IPS-20b (cell line): ENCODE results near the gene NATD1.

Experiments
- H3K27ac ChIP-seq: one replicate; pipeline ENCODE4 v1.5.1; 2013; ENCODE audit warnings: low read length
- H3K27me3 ChIP-seq: 2 replicates; pipeline ENCODE4 v1.6.1; 2013; ENCODE audit warnings: mild to moderate bottlenecking, low read length, inconsistent platforms; ENCODE audit not compliant: insufficient read depth
- H3K36me3 ChIP-seq: 2 replicates; pipeline ENCODE4 v1.6.1; 2013; ENCODE audit warnings: low read depth, mild to moderate bottlenecking, inconsistent platforms, low read length, moderate library complexity; ENCODE audit not compliant: insufficient read depth
- H3K4me1 ChIP-seq: 2 replicates; pipeline ENCODE4 v1.6.1; 2013; ENCODE audit warnings: mild to moderate bottlenecking, control low read depth, inconsistent platforms, low read length, moderate library complexity; ENCODE audit not compliant: insufficient read depth
- H3K4me3 ChIP-seq: 2 replicates; pipeline ENCODE4 v1.5.1; 2013; ENCODE audit warnings: mild to moderate bottlenecking, low read length, inconsistent platforms
- H3K9ac ChIP-seq: 2 replicates; pipeline ENCODE4 v1.6.1; 2013; ENCODE audit warnings: low read depth, mild to moderate bottlenecking, inconsistent platforms, low read length, moderate library complexity
- H3K9me3 ChIP-seq: 2 replicates; pipeline ENCODE4 v1.6.1; 2013; ENCODE audit warnings: mild to moderate bottlenecking, low read depth, low read length, inconsistent platforms; ENCODE audit not compliant: insufficient read depth

NATD1 gene

DNA sequence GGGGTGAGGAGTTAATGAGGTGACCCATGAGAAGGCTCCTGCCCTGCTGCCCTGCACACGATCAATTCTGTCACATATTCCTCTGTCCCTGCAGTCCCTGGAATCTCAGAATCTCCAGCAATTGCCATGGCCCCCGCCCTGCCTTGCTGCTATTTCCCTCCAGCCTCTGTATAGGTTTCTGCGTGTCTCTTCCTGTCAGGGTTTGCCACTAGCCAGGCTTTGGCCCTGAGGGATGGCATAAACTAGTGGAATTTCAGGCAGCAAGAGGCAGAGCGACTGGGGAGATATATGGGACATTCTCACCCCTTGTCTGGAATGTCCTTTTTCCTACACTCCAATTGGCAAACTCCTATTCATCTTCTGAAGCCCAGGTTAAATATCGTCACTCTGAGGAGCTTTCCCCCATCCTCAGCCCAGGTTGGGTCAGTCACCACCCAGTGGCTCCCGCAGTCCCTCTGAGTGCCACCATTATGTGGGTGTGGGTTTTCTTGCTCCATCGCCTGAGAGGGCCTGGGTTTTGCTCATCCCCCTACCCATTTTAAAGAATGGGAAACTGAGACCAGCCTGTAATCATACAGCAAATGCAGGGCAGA lies 15.5 kb upstream of the NATD1 start:
- Histone ChIP-seq H3K27ac (no peak overlapping the region), H3K9me3 (no peaks in the 10 kb centered on the region), H3K36me3 (no peaks in the 10 kb centered on the region), H3K4me3 (no peak overlapping the region), H3K27me3 (no peaks in the 10 kb centered on the region), H3K4me1 (no peaks in the 10 kb centered on the region), H3K9ac (no peak overlapping the region)

DNA sequence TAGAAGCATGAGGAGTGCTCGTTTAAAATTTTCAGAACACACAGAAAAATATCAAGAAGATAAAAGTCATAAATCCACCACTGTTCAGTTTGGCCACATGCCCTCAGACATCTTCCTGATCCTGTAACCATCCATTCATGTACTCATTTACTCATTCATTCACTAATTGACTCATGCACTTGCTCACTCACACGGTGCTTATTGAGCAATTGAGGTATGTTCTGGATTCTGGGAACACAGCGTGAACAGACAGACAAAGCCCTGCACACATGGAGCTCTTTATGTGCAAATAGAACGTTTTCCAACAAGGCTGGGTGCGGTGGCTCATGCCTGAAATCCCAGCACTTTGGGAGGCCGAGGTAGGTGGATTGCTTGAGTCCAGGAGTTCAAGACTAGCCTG lies 10.2 kb upstream of the NATD1 start:
- Histone ChIP-seq H3K4me1 (no peaks in the 10 kb centered on the region), H3K36me3 (no peaks in the 10 kb centered on the region), H3K27me3 (no peaks in the 10 kb centered on the region), H3K9me3 (no peaks in the 10 kb centered on the region), H3K27ac (no peak overlapping the region), H3K4me3 (no peak overlapping the region), H3K9ac (no peak overlapping the region)

DNA sequence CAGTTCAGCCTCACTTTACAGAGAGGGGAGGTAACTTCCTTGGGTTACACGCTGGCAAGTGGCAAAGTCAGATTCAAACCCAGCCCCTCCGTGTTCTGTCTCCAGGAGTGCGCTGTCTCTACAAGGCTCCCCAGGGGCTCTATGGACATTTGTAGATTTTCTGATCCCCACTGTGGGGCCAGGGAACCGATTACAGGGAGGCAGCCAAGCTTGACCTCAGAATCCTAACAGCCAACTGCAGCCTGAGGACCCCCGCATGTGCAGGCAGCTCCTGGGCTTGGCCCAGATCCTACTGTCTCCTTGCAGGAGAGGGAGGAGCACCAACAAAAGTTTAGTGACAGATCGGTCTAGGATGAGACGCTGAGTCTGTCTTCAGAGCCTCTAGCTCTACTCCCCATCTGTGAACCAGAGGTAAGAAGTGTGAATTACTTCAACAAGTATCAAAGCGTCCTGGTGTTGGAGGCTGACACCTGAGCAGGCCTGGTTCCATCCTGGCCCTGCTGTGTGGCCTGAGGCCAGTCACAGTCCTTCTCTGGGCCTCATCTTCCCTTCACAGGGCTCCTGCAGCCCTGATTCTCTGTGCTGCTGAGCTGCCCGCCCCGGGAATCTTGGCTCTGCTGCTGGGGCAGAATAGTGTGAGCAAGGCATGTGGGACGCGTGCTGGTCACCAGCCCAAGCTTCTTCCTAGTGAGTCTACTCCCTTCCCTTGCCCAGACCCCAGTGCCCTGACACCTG lies 9.2 kb upstream of the NATD1 start:
- H3K36me3 ChIP-seq, result no peaks in the 10 kb centered on the region

DNA sequence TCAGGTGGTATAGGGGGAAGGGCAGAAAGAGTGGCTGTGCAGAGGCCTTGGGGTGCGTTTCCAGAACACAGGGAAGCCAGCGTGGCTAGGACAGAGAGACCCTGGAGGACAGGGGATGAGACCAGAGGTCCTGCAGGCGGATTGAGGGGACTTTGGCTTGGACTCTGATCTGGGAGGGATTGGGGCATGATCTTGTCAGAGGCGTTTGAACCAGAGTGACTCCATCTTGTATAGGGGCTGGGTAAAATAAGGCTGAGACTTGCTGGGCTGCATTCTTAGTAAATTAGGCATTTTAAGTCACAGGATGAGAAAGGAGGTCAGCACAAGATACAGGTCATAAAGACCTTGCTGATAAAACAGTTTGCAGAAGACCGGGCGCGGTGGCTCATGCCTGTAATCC lies 5.4 kb upstream of the NATD1 start:
- no peaks in the 10 kb centered on the region for H3K36me3 ChIP-seq
- H3K9me3 ChIP-seq, result no peaks in the 10 kb centered on the region
- H3K9ac ChIP-seq, result no peak overlapping the region
- H3K27ac ChIP-seq, result no peak overlapping the region
- H3K27me3 ChIP-seq, result peaks cover 6% of the 10 kb centered on the region; the same call in 1 of the 2 replicates
- H3K4me3 ChIP-seq, result no peak overlapping the region
- H3K4me1 ChIP-seq, result no peaks in the 10 kb centered on the region; the same call in 1 of the 2 replicates

More for the DNA sequence above, 9.2 kb upstream of the NATD1 start:
- H3K9me3 ChIP-seq, result no peaks in the 10 kb centered on the region
- no peak overlapping the region for H3K9ac ChIP-seq
- no peaks in the 10 kb centered on the region for H3K27me3 ChIP-seq
- no peak overlapping the region for H3K4me3 ChIP-seq
- no peak overlapping the region for H3K27ac ChIP-seq
- no peaks in the 10 kb centered on the region for H3K4me1 ChIP-seq

DNA sequence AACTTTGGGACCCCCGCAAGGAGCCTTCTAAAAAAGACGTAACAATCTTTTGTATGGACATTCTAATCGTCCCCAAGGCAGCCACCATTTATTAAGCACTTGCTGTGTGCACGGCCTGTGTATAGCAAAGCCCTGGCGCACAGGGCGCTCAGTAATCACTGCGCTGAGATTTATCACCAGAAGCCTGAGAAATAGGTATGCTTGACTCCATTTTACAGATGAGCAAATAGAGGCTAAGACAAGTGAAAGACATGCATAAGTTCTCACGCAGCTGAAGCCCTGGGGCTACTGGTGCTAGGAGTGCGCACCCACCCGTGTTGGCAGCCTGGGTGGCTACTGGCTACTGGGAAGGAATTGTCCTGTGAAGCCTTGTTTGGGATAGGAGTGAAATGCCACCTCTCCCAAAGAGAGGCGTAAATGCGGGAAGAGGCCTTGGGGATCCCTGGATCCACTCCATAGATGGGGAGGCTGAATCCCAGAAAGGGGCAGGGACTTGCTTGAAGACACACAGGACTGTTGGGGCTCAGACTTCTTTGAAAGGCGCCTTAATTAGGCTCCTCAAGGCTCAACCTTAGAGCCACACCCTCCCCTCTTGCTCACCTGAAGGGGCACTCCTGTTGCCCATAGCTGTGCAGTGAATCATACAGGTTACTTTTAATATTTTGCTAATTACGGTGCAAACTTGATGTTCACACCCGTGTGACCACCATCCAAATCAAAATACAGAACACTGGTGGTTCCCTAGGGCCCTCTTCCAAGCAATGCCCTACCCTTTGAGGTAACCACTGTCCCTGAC lies 634 bp upstream of the NATD1 start:
- Histone ChIP-seq H3K36me3 (no peaks in the 10 kb centered on the region), H3K9me3 (no peaks in the 10 kb centered on the region), H3K27me3 (peaks cover 15% of the 10 kb centered on the region; the same call in 1 of the 2 replicates), H3K4me3 (peak overlapping the region; percentile 72), H3K9ac (peak overlapping the region; percentile 27; the same call in 1 of the 2 replicates), H3K4me1 (no peaks in the 10 kb centered on the region; the same call in 1 of the 2 replicates), H3K27ac (no peak overlapping the region)

DNA sequence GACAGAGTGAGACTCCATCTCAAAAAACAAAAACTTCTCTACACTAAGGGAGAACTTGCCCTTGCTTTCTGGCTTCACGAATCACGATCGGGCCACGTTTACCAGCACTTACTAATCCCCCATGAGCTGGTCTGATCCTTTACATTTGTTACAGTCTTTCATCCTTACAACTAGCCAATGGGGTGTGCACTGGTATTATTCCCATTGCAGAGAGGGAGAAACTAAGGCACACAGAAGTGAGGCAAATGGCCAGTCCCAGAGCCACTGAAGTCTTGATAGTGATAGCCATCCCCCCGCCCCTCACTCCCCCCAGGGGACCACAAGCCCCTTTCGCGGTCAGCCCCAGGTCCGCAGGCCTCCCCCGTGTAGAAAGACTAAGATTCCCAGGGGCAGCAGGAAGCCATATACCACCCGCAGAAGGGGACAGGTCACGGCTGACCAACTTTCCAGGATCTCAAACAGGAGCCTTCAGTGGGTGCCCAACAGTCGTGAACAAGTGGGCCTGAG lies 868 bp downstream of the NATD1 start:
- peaks cover 15% of the 10 kb centered on the region; the same call in 1 of the 2 replicates for H3K27me3 ChIP-seq

DNA sequence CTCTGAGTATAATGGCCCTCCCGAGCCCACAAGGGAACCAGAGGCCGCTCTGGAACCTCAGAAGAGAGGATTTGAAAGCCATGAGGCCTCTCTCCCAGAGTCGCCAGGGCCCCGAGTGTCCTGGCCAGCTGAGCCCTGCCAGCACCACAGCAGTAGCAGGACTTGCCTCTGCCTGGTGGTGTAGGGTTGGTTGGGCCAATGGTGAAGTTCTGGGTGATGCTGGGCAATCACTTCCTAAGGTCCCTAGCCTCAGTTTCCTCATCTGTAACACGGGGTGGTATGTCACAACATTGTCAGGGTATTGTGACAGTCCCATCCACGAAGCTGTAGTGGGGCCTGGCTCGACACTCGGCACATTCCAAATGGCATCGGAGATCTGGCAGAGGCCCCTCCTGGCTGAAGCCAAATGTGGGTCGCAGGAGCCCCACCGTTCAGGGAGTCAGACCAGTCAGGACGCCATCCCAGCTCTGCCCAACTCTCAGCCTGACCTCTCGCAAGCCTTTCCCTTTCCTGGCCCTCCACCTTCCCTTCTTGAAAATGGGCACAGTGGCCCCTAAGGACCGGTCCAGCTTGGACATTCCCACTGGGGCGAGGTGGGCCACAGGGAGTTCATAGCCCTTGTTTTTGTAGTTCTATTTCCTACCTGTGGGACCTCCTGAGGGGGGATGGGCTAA lies 1.7 kb downstream of the NATD1 start:
- Histone ChIP-seq H3K27ac (no peak overlapping the region), H3K4me1 (no peaks in the 10 kb centered on the region; the same call in 1 of the 2 replicates), H3K36me3 (no peaks in the 10 kb centered on the region), H3K9me3 (no peaks in the 10 kb centered on the region), H3K9ac (no peak overlapping the region), H3K27me3 (peaks cover 15% of the 10 kb centered on the region; the same call in 1 of the 2 replicates), H3K4me3 (no peak overlapping the region)

More for the DNA sequence above, 868 bp downstream of the NATD1 start:
- H3K9me3 ChIP-seq, result no peaks in the 10 kb centered on the region
- peak overlapping the region; percentile 57 for H3K4me3 ChIP-seq
- H3K36me3 ChIP-seq, result no peaks in the 10 kb centered on the region
- no peak overlapping the region for H3K9ac ChIP-seq
- H3K27ac ChIP-seq, result no peak overlapping the region
- H3K4me1 ChIP-seq, result no peaks in the 10 kb centered on the region; the same call in 1 of the 2 replicates

DNA sequence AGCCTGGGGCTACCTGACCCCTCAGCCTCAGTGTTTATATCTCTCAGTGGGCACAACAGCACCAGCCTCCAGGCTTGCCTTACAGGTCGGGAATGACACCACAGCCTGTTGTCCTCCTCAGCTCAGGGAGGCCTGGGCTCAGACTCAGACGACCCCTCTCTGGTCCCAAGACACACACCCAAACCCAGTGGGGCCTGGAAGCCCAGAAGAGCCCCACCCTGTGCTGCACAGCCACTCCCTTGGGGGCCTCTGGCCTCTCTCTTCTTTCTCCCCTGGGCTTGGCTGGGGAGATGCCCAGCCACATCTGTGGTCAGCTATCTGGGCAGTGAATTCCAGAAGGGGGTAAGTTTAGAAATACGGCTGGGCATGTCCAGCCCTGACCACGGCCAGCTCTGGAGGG lies 2.4 kb downstream of the NATD1 start:
- H3K9ac ChIP-seq, result no peak overlapping the region
- H3K4me1 ChIP-seq, result no peaks in the 10 kb centered on the region
- H3K4me3 ChIP-seq, result no peak overlapping the region
- H3K9me3 ChIP-seq, result no peaks in the 10 kb centered on the region
- no peak overlapping the region for H3K27ac ChIP-seq
- H3K36me3 ChIP-seq, result no peaks in the 10 kb centered on the region
- H3K27me3 ChIP-seq, result peaks cover 15% of the 10 kb centered on the region; the same call in 1 of the 2 replicates

DNA sequence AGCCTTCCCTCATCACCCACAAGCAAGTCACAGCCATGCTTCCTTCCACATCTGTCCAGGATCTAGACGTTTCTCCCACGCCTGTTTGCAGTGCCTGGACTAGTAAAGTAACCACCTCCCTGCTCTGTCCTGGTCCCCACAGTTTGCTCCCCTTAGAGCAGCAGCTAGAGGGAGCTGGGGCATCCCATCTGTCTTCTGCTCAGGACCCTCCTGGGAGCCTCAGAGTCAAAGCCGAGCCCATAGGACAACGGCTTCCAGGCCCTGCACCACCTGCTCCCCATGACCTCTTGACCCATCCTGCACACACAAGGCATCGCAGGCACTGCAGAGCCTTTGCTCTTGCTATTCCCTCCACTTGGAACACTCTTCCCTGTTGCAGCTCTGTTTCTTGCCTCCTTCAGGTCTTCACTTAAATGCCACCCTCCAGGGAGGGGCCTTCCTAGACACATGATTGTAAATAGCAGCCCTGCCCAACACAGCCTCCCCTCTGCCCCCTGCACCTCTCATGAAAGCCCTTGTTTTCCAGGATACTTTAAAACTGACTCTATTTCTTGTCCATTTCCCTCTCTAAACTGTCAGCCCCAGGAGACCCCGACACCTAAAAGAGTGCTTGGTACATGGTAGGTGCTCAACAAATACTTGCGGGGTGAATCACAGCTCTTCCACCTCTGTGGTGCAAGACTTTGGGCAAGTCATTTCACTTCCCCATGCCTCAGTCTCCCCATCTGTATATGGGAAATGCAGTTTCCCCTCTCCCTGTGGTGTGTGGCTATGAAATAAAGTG lies 3.1 kb downstream of the NATD1 start:
- H3K36me3 ChIP-seq, result no peaks in the 10 kb centered on the region
- H3K9ac ChIP-seq, result no peak overlapping the region
- H3K27ac ChIP-seq, result no peak overlapping the region
- H3K4me3 ChIP-seq, result no peak overlapping the region
- no peaks in the 10 kb centered on the region for H3K9me3 ChIP-seq
- H3K27me3 ChIP-seq, result peaks cover 15% of the 10 kb centered on the region; the same call in 1 of the 2 replicates
- H3K4me1 ChIP-seq, result no peaks in the 10 kb centered on the region

DNA sequence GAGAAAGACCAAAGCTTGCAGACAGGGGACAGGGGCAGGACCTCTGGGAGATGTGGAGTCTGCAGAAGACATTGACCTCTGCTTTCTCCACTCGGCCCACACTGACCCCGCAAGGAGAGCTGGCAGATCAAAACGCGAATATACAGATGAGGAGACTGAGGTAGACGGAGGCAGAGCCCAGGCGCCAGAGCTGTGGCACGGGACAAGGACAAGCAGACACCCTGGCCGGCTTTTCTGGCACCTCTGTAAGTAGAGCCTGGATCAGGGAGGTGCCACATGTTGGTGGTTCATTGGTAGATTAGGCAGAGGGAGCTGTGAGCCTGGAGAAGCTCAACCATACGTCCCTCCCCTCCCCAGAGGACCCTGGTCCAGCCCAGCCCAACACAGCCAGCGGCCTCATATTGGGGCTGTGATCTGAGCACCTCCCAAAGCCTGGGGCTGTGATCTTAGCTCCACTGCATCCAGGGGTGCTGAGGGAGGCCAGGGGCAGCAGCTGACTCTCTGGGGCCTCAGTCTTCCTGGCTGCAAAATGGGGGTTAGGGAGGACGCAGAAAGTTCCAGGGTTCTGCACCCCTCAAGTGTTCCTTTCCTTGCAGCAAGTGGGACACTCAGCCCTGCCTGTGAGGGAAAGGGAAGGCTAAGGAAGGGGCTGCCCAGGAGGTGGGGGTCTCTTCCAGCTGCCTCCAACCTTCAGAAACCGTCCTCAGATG lies 4.0 kb downstream of the NATD1 start:
- Histone ChIP-seq H3K9me3 (no peaks in the 10 kb centered on the region), H3K4me1 (no peaks in the 10 kb centered on the region), H3K27ac (no peak overlapping the region), H3K27me3 (peaks cover 15% of the 10 kb centered on the region; the same call in 1 of the 2 replicates), H3K36me3 (no peaks in the 10 kb centered on the region), H3K9ac (no peak overlapping the region), H3K4me3 (no peak overlapping the region)
